GM12878 (cell line): ENCODE measurements around the gene CHRNE. TPM values are rescaled to one million over a fixed set of nuclear protein-coding genes. Genes with fewer than 3 reads are reported as not detected.

Source experiments
- ATAC-seq: fragments of 200-7000 bp; cut with Tn5 transposase; 3 replicates; pipeline ENCODE4 v1.9.1; 2020; ENCODE audit warnings: mild to moderate bottlenecking, moderate library complexity
- BruUV-seq: library from RNA; stranded (reverse); fragments of 400-500 nt; replicated peaks from 2 replicates; lab custom pipeline; 2021; lab: Mats Ljungman, UMichigan
- CTCF ChIA-PET: fragments of 300-600 bp; sonication (Branson Sonifier 250); formaldehyde crosslinking; extraction: SDS; loops from one replicate; lab custom pipeline; 2021; ENCODE audit warnings: inconsistent platforms; lab: Yijun Ruan, JAX
- POLR2A ChIA-PET: fragments of 350-600 bp; formaldehyde crosslinking; extraction: SDS; loops from one replicate; lab custom pipeline; 2021; ENCODE audit warnings: inconsistent platforms; lab: Charles Lee
- RAD21 ChIA-PET: fragments of 300-600 bp; sonication (Branson Sonifier 250); formaldehyde crosslinking; loops from one replicate; lab custom pipeline; 2023; ENCODE audit warnings: antibody characterized with exemption; ENCODE audit not compliant: unreplicated experiment; lab: Charles Lee
- SMC1A ChIA-PET: fragments of 300-600 bp; sonication (Branson Sonifier 250); formaldehyde crosslinking; loops from one replicate; lab custom pipeline; 2023; ENCODE audit not compliant: unreplicated experiment, uncharacterized antibody; lab: Charles Lee
- DNase-seq: peaks from one replicate; pipeline ENCODE4 v3.0.0-alpha.2; 2011; ENCODE audit warnings: low read depth, low spot score
- FAIRE-seq: peaks from 3 replicates; lab custom pipeline; 2011; peaks lifted over from hg19 to GRCh38; lab: Jason Lieb, UNC
- H2AFZ ChIP-seq: 2 replicates; pipeline ENCODE4 v1.6.0; 2011; ENCODE audit warnings: low read depth, low read length, control low read depth; ENCODE audit not compliant: control insufficient read depth
- H3K27ac ChIP-seq: 2 replicates; pipeline ENCODE4 v1.5.1; 2011; ENCODE audit warnings: control low read depth; ENCODE audit not compliant: control insufficient read depth, insufficient read depth
- H3K27me3 ChIP-seq, 2 experiments: replicated peaks in 1 of 2; 2 replicates each; pipeline versions ENCODE4 v1.6.0 to v1.6.1; 2011; ENCODE audit warnings: low read length in 1 of 2; ENCODE audit not compliant: control insufficient read depth in 2 of 2, insufficient read depth in 2 of 2
- H3K36me3 ChIP-seq, 2 experiments: 2 replicates each; pipeline ENCODE4 v1.5.1; 2011; ENCODE audit warnings: low read length in 1 of 2; ENCODE audit not compliant: control insufficient read depth in 2 of 2, insufficient read depth in 2 of 2
- H3K4me1 ChIP-seq: 2 replicates; pipeline ENCODE4 v1.6.1; 2011; ENCODE audit warnings: mild to moderate bottlenecking, low read length, moderate library complexity, mixed read lengths; ENCODE audit not compliant: control insufficient read depth, insufficient read depth
- H3K4me2 ChIP-seq: 2 replicates; pipeline ENCODE4 v1.6.0; 2011; ENCODE audit warnings: control low read depth; ENCODE audit not compliant: control insufficient read depth, insufficient read depth
- H3K4me3 ChIP-seq: fragments of 200-600 bp; sonication (generic); 2 replicates; pipeline ENCODE4 v1.5.1; 2016
- H3K79me2 ChIP-seq: 2 replicates; pipeline ENCODE4 v1.6.0; 2011; ENCODE audit warnings: low read length; ENCODE audit not compliant: control insufficient read depth, insufficient read depth
- H3K9ac ChIP-seq: 2 replicates; pipeline ENCODE4 v1.8.0; 2011; ENCODE audit warnings: low read length, control low read depth, mixed read lengths; ENCODE audit not compliant: control insufficient read depth, insufficient read depth
- H3K9me3 ChIP-seq: replicated peaks from 3 replicates; pipeline ENCODE4 v1.5.1; 2011; ENCODE audit warnings: mild to moderate bottlenecking, low read length; ENCODE audit not compliant: control insufficient read depth, insufficient read depth
- H4K20me1 ChIP-seq: 2 replicates; pipeline ENCODE4 v1.6.0; 2011; ENCODE audit not compliant: control insufficient read depth, insufficient read depth
- BRCA1 ChIP-seq: IDR thresholded peaks from 2 replicates; pipeline ENCODE4 v1.6.1; 2011; ENCODE audit warnings: low read depth, low read length, improper control_type of control experiment
- FOXK2 ChIP-seq: fragments of 450-650 bp; IDR thresholded peaks from 2 replicates; pipeline ENCODE4 v1.6.1; 2017; ENCODE audit warnings: mild to moderate bottlenecking, moderate library complexity
- JUND ChIP-seq: IDR thresholded peaks from 2 replicates; pipeline ENCODE4 v1.6.1; 2012; ENCODE audit warnings: low read depth, mild to moderate bottlenecking, low read length, improper control_type of control experiment, moderate library complexity
- KDM1A ChIP-seq: fragments of 200-600 bp; sonication (generic); IDR thresholded peaks from 2 replicates; pipeline ENCODE4 v1.6.1; 2016; ENCODE audit warnings: borderline replicate concordance
- NFYA ChIP-seq: IDR thresholded peaks from 2 replicates; pipeline ENCODE4 v1.6.1; 2011; ENCODE audit warnings: low read depth, mild to moderate bottlenecking, low read length, improper control_type of control experiment, borderline replicate concordance
- POLR2AphosphoS5 ChIP-seq: IDR thresholded peaks from 2 replicates; pipeline ENCODE4 v1.6.1; 2011; ENCODE audit warnings: mild to moderate bottlenecking, low read length, inconsistent platforms
- RUNX3 ChIP-seq: IDR thresholded peaks from 2 replicates; pipeline ENCODE4 v1.6.1; 2012; ENCODE audit warnings: low read length, inconsistent platforms
- SUPT20H ChIP-seq: IDR thresholded peaks from 2 replicates; pipeline ENCODE4 v1.6.1; 2011; ENCODE audit warnings: low read depth, mild to moderate bottlenecking, low read length, moderate library complexity, borderline replicate concordance; ENCODE audit not compliant: control insufficient read depth
- WRNIP1 ChIP-seq: IDR thresholded peaks from 2 replicates; pipeline ENCODE4 v1.6.1; 2011; ENCODE audit warnings: low read depth, low read length, improper control_type of control experiment, borderline replicate concordance
- WGBS: methylation state at CpG from one replicate; pipeline ENCODE4 v1.1.6; 2016; ENCODE audit warnings: low lambda C conversion rate; ENCODE audit not compliant: insufficient replicate concordance, insufficient coverage; ENCODE audit errors: missing lambda C conversion rate; 5-methylcytosine and 5-hydroxymethylcytosine counted together
- in situ Hi-C: fragments of 300-500 bp; cut with MboI; formaldehyde crosslinking; loops from 9 replicates; pipeline ENCODE4 v1.14.3; 2018; ENCODE audit warnings: mixed read lengths
- intact Hi-C: fragments of 100-400 bp; cut with micrococcal nuclease; formaldehyde crosslinking; loops from one replicate; pipeline ENCODE4 v1.14.2; 2022; ENCODE audit not compliant: unreplicated experiment
- polyA plus RNA-seq, 11 experiments: library from polyadenylated mRNA; depleted of rRNA in 4 of 11; unstranded in 6 of 11; stranded (reverse) in 5 of 11; fragments of >200 nt; fragmentation: Nextera tagmentation in 4 of 11; fragmentation: Illumina TruSeq in 1 of 11; extraction: Ambion mirVana in 4 of 11; extraction: Trizol in 1 of 11; gene quantifications; 1 replicate in 1 of 11; 2 replicates in 10 of 11; pipeline versions ENCODE4 v1.2.1 to v1.2.3, GENCODE V29; 2011 to 2016; ENCODE audit warnings: inconsistent platforms in 2 of 11, missing spikeins in 2 of 11, low read depth in 1 of 11
- total RNA-seq, 4 experiments: library from RNA; depleted of rRNA in 3 of 4; stranded (reverse); fragments of >200 nt in 3 of 4; fragmentation: Illumina TruSeq in 1 of 4; extraction: Trizol in 1 of 4; gene quantifications; 2 replicates each; pipeline versions ENCODE4 v1.2.1 to v1.2.3, GENCODE V29; 2013 to 2021
- TF ChIP-seq, protein P1 (sequence below): fragments of 450-650 bp; conservative IDR thresholded peaks from 2 replicates; pipeline ENCODE4 v1.6.1; 2017; ENCODE audit warnings: mild to moderate bottlenecking, moderate library complexity
- TF ChIP-seq, protein P2 (sequence below): IDR thresholded peaks from 2 replicates; pipeline ENCODE4 v1.6.1; 2011; ENCODE audit warnings: borderline replicate concordance, low read depth, mild to moderate bottlenecking, moderate library complexity, mixed read lengths, low read length; ENCODE audit not compliant: insufficient read depth; ENCODE audit errors: extremely low read length
- TF ChIP-seq, protein P3 (sequence below): fragments of 450-650 bp; IDR thresholded peaks from 2 replicates; pipeline ENCODE4 v1.6.1; 2018; ENCODE audit warnings: borderline replicate concordance, mild to moderate bottlenecking; ENCODE audit not compliant: partially characterized antibody
- TF ChIP-seq, protein P4 (sequence below): fragments of 450-650 bp; IDR thresholded peaks from 2 replicates; pipeline ENCODE4 v1.6.1; 2017; ENCODE audit warnings: antibody characterized with exemption, mild to moderate bottlenecking, moderate library complexity

CHRNE gene
- total and polyA plus RNA-seq, 10 of the 15 experiments (the other 5 are each of a cell fraction or from before 2014, with no cell fraction given), result 0.05 to 0.11 (median 0.08) TPM; not detected in 6

DNA sequence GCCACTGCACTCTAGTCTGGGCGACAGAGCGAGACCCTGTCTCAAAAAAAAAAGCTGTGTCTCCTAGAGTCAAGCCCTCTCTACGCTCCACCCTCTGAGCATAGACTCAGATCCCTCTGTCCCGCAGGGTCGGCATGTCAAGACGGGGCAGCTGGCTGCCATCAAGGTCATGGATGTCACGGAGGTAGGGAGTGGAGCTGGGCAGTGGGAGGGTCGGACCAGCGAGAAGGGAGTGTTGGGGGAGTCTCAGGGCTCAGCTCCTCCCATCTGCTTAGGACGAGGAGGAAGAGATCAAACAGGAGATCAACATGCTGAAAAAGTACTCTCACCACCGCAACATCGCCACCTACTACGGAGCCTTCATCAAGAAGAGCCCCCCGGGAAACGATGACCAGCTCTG lies 22.0 kb downstream of the CHRNE start:
- no peak overlapping the region for H3K9ac ChIP-seq
- no peaks in the 10 kb centered on the region for H3K9me3 ChIP-seq
- H3K27me3 ChIP-seq, result no peaks in the 10 kb centered on the region
- SMC1A ChIA-PET, result interaction anchor here (1.4 kb wide), 1 partner anchor 148 kb away, joined by 4 read pairs; no protein-coding TSS in a partner anchor
- RAD21 ChIA-PET, result interaction anchor here (1.4 to 1.7 kb wide), 2 partner anchors 91 to 171 kb away, joined by 5 to 7 read pairs; partner anchors contain the start of gene ARRB2
- FAIRE-seq, result no peak
- in situ Hi-C loops, result loop anchor here (5.0 kb wide), 1 partner anchor 169 kb away; the partner anchor contains the start of gene ARRB2
- BruUV-seq, result no TSS peak
- H3K36me3 ChIP-seq, result peaks cover 7 to 11% of the 10 kb centered on the region in 2 experiments; a peak in 3 of 4 replicates
- no peak for ATAC-seq
- no peaks in the 10 kb centered on the region; the same call in 1 of the 2 replicates for H4K20me1 ChIP-seq
- TF ChIP-seq, protein P1, sequence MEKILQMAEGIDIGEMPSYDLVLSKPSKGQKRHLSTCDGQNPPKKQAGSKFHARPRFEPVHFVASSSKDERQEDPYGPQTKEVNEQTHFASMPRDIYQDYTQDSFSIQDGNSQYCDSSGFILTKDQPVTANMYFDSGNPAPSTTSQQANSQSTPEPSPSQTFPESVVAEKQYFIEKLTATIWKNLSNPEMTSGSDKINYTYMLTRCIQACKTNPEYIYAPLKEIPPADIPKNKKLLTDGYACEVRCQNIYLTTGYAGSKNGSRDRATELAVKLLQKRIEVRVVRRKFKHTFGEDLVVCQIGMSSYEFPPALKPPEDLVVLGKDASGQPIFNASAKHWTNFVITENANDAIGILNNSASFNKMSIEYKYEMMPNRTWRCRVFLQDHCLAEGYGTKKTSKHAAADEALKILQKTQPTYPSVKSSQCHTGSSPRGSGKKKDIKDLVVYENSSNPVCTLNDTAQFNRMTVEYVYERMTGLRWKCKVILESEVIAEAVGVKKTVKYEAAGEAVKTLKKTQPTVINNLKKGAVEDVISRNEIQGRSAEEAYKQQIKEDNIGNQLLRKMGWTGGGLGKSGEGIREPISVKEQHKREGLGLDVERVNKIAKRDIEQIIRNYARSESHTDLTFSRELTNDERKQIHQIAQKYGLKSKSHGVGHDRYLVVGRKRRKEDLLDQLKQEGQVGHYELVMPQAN, result no peak
- TF ChIP-seq, protein P2, sequence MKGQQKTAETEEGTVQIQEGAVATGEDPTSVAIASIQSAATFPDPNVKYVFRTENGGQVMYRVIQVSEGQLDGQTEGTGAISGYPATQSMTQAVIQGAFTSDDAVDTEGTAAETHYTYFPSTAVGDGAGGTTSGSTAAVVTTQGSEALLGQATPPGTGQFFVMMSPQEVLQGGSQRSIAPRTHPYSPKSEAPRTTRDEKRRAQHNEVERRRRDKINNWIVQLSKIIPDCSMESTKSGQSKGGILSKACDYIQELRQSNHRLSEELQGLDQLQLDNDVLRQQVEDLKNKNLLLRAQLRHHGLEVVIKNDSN, result no peak
- TF ChIP-seq WRNIP1, result no peak
- TF ChIP-seq NFYA, result no peak
- TF ChIP-seq JUND, result no peak
- TF ChIP-seq SUPT20H, result no peak
- TF ChIP-seq FOXK2, result no peak
- TF ChIP-seq, protein P3, sequence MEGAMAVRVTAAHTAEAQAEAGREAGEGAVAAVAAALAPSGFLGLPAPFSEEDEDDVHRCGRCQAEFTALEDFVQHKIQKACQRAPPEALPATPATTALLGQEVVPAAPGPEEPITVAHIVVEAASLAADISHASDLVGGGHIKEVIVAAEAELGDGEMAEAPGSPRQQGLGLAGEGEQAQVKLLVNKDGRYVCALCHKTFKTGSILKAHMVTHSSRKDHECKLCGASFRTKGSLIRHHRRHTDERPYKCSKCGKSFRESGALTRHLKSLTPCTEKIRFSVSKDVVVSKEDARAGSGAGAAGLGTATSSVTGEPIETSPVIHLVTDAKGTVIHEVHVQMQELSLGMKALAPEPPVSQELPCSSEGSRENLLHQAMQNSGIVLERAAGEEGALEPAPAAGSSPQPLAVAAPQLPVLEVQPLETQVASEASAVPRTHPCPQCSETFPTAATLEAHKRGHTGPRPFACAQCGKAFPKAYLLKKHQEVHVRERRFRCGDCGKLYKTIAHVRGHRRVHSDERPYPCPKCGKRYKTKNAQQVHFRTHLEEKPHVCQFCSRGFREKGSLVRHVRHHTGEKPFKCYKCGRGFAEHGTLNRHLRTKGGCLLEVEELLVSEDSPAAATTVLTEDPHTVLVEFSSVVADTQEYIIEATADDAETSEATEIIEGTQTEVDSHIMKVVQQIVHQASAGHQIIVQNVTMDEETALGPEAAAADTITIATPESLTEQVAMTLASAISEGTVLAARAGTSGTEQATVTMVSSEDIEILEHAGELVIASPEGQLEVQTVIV, result no peak
- TF ChIP-seq BRCA1, result no peak
- no peak for TF ChIP-seq POLR2AphosphoS5
- TF ChIP-seq, protein P4, sequence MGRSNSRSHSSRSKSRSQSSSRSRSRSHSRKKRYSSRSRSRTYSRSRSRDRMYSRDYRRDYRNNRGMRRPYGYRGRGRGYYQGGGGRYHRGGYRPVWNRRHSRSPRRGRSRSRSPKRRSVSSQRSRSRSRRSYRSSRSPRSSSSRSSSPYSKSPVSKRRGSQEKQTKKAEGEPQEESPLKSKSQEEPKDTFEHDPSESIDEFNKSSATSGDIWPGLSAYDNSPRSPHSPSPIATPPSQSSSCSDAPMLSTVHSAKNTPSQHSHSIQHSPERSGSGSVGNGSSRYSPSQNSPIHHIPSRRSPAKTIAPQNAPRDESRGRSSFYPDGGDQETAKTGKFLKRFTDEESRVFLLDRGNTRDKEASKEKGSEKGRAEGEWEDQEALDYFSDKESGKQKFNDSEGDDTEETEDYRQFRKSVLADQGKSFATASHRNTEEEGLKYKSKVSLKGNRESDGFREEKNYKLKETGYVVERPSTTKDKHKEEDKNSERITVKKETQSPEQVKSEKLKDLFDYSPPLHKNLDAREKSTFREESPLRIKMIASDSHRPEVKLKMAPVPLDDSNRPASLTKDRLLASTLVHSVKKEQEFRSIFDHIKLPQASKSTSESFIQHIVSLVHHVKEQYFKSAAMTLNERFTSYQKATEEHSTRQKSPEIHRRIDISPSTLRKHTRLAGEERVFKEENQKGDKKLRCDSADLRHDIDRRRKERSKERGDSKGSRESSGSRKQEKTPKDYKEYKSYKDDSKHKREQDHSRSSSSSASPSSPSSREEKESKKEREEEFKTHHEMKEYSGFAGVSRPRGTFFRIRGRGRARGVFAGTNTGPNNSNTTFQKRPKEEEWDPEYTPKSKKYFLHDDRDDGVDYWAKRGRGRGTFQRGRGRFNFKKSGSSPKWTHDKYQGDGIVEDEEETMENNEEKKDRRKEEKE, result no peak
- TF ChIP-seq KDM1A, result no peak
- TF ChIP-seq RUNX3, result no peak
- no peak for DNase-seq
- no peak overlapping the region for H3K4me3 ChIP-seq
- intact Hi-C loops, result loop anchor here (10.0 kb wide), 1 partner anchor 456 kb away; no protein-coding TSS in a partner anchor
- WGBS, result 91% methylated on average over 13 of the region's 15 CpGs
- CTCF ChIA-PET, result interaction anchor here (0.6 to 2.1 kb wide), 7 partner anchors 16 to 314 kb away, joined by 3 to 12 read pairs (median 5); partner anchors contain the start of genes ARRB2, MED11, PLD2 and PSMB6
- H3K4me1 ChIP-seq, result no peaks in the 10 kb centered on the region
- H3K27ac ChIP-seq, result no peak overlapping the region
- no peak overlapping the region for H2AFZ ChIP-seq
- POLR2A ChIA-PET, result no interaction called here
- H3K4me2 ChIP-seq, result no peak overlapping the region
- H3K79me2 ChIP-seq, result no peaks in the 10 kb centered on the region
